ENCODE measurements around the gene GIPC2. TPM values are rescaled to one million over a fixed set of nuclear protein-coding genes. Genes with fewer than 3 reads are reported as not detected.
A peak's percentile ranks its signal among the peaks of the same experiment; 100 is the strongest.

The GIPC2 gene
- total and polyA plus RNA-seq, 10 of the 15 experiments (the other 5 are each of a cell fraction or from before 2014, with no cell fraction given): 0.03 to 0.23 (median 0.06) TPM; not detected in 2

DNA sequence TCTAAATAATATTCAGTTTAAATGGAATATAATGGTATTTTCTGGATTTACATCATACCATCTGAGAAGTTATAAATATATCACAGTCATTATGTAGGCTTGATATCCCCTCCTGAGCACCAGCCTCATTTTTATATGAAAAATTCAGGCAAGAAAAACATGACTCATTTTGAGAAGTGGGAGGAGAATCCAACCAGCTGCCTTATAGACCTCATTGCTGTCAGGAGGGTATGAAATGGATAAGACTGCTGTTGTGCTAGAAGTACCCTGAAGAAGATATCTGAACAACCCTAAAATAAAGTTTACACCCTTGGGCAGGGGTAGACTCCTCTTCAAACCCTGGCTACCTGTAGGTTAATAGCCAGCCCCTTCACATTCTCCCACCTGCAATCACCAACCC lies 8.8 kb downstream of the GIPC2 start:
- Histone ChIP-seq H3K4me3 (no peak overlapping the region), H3K79me2 (ENCODE audit: control insufficient read depth, insufficient read depth, low read length) (no peaks in the 10 kb centered on the region), H2AFZ (ENCODE audit: control insufficient read depth, low read depth, low read length) (peak overlapping the region; percentile 39), H3K9ac (ENCODE audit: control insufficient read depth, insufficient read depth, low read length) (no peak overlapping the region), H3K4me2 (ENCODE audit: control insufficient read depth, insufficient read depth) (no peak overlapping the region), H3K36me3 (ENCODE audit: control insufficient read depth in 2 of 2, insufficient read depth in 2 of 2, low read length in 1 of 2) (no peaks in the 10 kb centered on the region), H3K27ac (ENCODE audit: control insufficient read depth, insufficient read depth) (no peak overlapping the region), H3K27me3 (replicated peaks in 1 of 2; ENCODE audit: control insufficient read depth in 2 of 2, insufficient read depth in 2 of 2, low read length in 1 of 2) (no peaks in the 10 kb centered on the region; a peak in 1 of 4 replicates), H3K4me1 (ENCODE audit: control insufficient read depth, insufficient read depth, low read length) (no peaks in the 10 kb centered on the region), H4K20me1 (ENCODE audit: control insufficient read depth, insufficient read depth) (no peaks in the 10 kb centered on the region), H3K9me3 (replicated peaks; ENCODE audit: control insufficient read depth, insufficient read depth, low read length) (no peaks in the 10 kb centered on the region; the same call in 2 of the 3 replicates)
- POLR2A ChIA-PET: interaction anchor here (0.8 kb wide), 1 partner anchor 12 kb away, joined by 3 read pairs; no protein-coding TSS in a partner anchor
- RAD21 ChIA-PET (ENCODE audit: unreplicated experiment): no interaction called here
- no peak for DNase-seq (ENCODE audit: low read depth, low spot score)
- no peak for ATAC-seq
- TF ChIP-seq CHD4 (IDR thresholded peaks at IDR 0.05): no peak
- TF ChIP-seq ETV6 (conservative IDR thresholded peaks at IDR 0.05 in 1 of 2, IDR thresholded peaks at IDR 0.05 in 1 of 2; ENCODE audit: borderline replicate concordance in 1 of 2, low read depth in 1 of 2): no peak
- 0 out of 2 replicates have a peak, but pooled peaks have one; percentile 8 for TF ChIP-seq JUNB (IDR thresholded peaks at IDR 0.05)
- TF ChIP-seq SREBF1 (IDR thresholded peaks at IDR 0.05; ENCODE audit: low read length): no peak
- no peak for TF ChIP-seq MYC (IDR thresholded peaks at IDR 0.05; ENCODE audit: insufficient read depth, insufficient read length, insufficient replicate concordance, low read length, severe bottlenecking)
- TF ChIP-seq HDGF (IDR thresholded peaks at IDR 0.05): no peak
- TF ChIP-seq, protein P1, sequence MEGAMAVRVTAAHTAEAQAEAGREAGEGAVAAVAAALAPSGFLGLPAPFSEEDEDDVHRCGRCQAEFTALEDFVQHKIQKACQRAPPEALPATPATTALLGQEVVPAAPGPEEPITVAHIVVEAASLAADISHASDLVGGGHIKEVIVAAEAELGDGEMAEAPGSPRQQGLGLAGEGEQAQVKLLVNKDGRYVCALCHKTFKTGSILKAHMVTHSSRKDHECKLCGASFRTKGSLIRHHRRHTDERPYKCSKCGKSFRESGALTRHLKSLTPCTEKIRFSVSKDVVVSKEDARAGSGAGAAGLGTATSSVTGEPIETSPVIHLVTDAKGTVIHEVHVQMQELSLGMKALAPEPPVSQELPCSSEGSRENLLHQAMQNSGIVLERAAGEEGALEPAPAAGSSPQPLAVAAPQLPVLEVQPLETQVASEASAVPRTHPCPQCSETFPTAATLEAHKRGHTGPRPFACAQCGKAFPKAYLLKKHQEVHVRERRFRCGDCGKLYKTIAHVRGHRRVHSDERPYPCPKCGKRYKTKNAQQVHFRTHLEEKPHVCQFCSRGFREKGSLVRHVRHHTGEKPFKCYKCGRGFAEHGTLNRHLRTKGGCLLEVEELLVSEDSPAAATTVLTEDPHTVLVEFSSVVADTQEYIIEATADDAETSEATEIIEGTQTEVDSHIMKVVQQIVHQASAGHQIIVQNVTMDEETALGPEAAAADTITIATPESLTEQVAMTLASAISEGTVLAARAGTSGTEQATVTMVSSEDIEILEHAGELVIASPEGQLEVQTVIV (IDR thresholded peaks at IDR 0.05; ENCODE audit: borderline replicate concordance, partially characterized antibody): no peak
- TF ChIP-seq EGR1 (IDR thresholded peaks at IDR 0.05; ENCODE audit: borderline replicate concordance in 1 of 2, low read depth in 2 of 2, low read length in 2 of 2): no peak
- no peak for FAIRE-seq
- SMC1A ChIA-PET (ENCODE audit: uncharacterized antibody, unreplicated experiment): interaction anchor here (1.3 kb wide), 1 partner anchor 17 kb away, joined by 3 read pairs; no protein-coding TSS in a partner anchor
- intact Hi-C loops (cut with micrococcal nuclease; ENCODE audit: unreplicated experiment) (no loop called here), in situ Hi-C loops (cut with MboI) (no loop called here)
- no TSS peak for BruUV-seq (replicated peaks)
- CTCF ChIA-PET: interaction anchor here (1.0 kb wide), 1 partner anchor 60 kb away, joined by 6 read pairs; no protein-coding TSS in a partner anchor

Data from GM12878 (cell line).